Mucosa of stomach (tissue), 1 donor: ENCODE data around the gene ARHGAP27.

ENCODE experiments used
- H3K27me3 ChIP-seq: one replicate; pipeline ENCODE4 v1.7.0; 2013; ENCODE audit warnings: mild to moderate bottlenecking, low read length; ENCODE audit not compliant: control insufficient read depth, insufficient read depth
- H3K36me3 ChIP-seq: one replicate; pipeline ENCODE4 v1.7.0; 2013; ENCODE audit warnings: low read length; ENCODE audit not compliant: control insufficient read depth, insufficient read depth
- H3K4me1 ChIP-seq: one replicate; pipeline ENCODE4 v1.7.0; 2013; ENCODE audit warnings: mild to moderate bottlenecking, low read length; ENCODE audit not compliant: control insufficient read depth, insufficient read depth
- H3K4me3 ChIP-seq: one replicate; pipeline ENCODE4 v1.7.0; 2013; ENCODE audit warnings: low read length
- H3K9ac ChIP-seq: one replicate; pipeline ENCODE4 v1.7.0; 2013; ENCODE audit warnings: mild to moderate bottlenecking, low read length, moderate library complexity
- H3K9me3 ChIP-seq: one replicate; pipeline ENCODE4 v1.7.0; 2013; ENCODE audit warnings: mild to moderate bottlenecking, low read length, moderate library complexity; ENCODE audit not compliant: control insufficient read depth
- donor health status: Pancreatic carcinoma.

The ARHGAP27 gene

DNA sequence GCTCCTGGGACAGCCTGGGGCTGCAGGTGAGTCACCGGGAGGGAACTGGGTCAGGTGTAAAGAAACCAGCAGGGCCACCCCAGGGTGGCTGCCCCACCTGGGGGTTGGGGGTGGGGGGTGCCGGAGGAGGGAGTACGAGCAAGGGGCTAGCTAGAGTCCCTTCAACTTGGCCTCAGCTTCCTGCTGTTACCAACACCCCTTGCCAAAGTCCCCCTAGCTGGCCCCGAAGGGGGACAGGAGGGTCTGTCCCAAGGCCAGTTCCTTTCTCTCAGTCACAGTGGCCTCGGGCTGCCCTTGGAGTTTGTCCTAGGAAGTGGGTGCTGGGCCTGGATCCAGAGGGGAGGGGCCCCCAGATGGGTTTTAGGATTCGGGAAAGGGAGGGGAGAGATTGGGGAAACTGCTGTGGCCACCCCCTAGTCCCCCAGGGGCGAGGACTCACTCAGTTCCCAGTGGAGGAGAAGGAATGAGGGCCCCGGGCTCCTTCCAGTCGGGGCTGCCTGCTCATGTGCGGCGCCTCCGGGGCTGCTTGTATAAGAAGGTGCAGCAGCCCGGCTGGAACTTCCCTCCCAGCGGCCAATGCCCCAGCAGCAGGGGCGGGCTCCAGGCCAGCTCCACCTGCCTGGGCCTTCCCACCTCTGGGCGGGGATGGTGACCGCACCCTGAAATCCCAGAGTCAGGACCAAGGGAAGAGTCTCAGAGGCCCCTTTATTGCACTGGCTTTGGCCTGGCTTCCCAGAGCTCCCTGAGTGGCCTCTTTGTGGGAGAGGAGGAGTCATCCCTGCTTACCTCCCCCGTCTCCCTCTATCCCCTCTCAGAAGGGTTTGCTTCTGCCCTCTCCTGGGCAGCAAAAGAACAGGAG is 7.3 kb downstream of the ARHGAP27 start:
- peak overlapping the region; percentile 36 for H3K4me3 ChIP-seq
- peaks cover 16% of the 10 kb centered on the region for H3K27me3 ChIP-seq
- peak overlapping the region; percentile 78 for H3K9ac ChIP-seq
- H3K9me3 ChIP-seq = no peaks in the 10 kb centered on the region
- peaks cover 36% of the 10 kb centered on the region for H3K4me1 ChIP-seq
- no peaks in the 10 kb centered on the region for H3K36me3 ChIP-seq

DNA sequence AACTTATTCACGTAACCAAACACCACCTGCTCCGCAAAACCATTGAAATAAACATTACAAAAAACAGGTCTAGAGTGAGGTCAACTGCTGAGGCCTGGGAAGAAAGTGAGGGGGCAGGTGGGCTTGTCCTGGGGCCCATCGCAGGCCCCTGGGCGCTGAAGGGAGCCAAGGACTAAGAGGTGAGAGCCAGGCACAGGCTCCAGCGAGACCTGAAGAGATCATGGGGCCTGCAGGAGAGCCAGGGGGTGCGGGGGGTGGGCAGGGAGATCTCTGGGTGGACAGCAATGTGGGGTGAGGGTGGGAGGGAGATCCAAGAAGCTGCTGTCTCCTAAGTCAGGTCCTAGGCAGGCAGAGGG is 7.9 kb downstream of the ARHGAP27 start:
- H3K27me3 ChIP-seq = peaks cover 12% of the 10 kb centered on the region
- H3K36me3 ChIP-seq = no peaks in the 10 kb centered on the region
- H3K9ac ChIP-seq = peak overlapping the region; percentile 78
- H3K9me3 ChIP-seq = no peaks in the 10 kb centered on the region
- H3K4me1 ChIP-seq = peaks cover 32% of the 10 kb centered on the region
- peak overlapping the region; percentile 36 for H3K4me3 ChIP-seq

DNA sequence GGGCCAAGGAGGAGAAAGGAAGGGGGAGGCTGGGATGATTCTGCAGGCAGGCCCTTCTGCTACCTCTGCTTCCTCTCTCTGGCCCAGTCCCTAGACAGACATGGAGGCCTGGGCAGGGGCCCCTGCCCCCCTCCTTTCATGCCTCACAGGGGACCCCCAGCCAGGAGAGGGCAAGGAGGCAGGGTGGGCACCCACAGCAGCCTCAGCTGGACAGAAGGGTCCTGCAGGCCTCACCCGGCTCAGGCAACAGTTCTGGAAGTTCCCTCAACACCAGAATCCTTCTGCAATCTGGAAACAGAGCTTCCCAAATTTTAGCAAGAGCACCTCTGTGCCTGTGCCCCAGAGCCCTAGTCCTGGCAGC is 8.7 kb downstream of the ARHGAP27 start:
- Histone ChIP-seq H3K9ac (peak overlapping the region; percentile 78), H3K36me3 (no peaks in the 10 kb centered on the region), H3K27me3 (peaks cover 6% of the 10 kb centered on the region), H3K4me3 (no peak overlapping the region), H3K9me3 (no peaks in the 10 kb centered on the region), H3K4me1 (peaks cover 27% of the 10 kb centered on the region)

DNA sequence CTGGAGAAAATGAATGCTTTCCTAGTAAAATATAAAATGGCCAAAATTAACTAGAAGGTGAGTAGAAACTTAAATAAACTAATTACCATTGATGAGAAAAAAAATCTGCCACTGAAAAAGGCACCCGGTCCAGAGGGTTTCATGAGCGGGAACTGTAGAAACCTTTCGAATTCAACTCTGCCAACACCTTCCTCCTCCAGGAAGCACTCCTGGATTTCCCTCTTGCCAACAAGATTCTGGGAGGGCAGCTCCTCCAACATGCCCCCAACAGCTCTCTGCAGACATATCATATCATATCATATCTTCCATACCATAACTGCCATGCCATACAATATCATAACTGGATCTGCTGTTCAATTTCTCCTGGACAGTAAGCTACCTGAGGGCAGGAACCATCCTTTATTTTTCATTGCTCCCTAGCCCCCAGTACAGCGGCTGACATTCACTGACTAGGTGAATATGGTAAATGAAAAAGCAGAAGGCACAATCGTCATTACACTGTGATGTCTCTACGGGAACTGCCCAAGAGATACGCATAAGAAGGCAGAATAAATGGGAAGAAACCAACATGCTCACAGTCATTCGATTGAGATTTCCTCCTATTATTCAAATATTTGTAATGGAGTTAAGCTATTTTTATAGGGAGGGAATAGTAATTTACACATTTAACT is 9.2 kb downstream of the ARHGAP27 start:
- Histone ChIP-seq H3K36me3 (no peaks in the 10 kb centered on the region), H3K27me3 (peaks cover under 1% of the 10 kb centered on the region), H3K9ac (peak overlapping the region; percentile 78), H3K4me3 (no peak overlapping the region), H3K4me1 (peaks cover 27% of the 10 kb centered on the region), H3K9me3 (no peaks in the 10 kb centered on the region)

DNA sequence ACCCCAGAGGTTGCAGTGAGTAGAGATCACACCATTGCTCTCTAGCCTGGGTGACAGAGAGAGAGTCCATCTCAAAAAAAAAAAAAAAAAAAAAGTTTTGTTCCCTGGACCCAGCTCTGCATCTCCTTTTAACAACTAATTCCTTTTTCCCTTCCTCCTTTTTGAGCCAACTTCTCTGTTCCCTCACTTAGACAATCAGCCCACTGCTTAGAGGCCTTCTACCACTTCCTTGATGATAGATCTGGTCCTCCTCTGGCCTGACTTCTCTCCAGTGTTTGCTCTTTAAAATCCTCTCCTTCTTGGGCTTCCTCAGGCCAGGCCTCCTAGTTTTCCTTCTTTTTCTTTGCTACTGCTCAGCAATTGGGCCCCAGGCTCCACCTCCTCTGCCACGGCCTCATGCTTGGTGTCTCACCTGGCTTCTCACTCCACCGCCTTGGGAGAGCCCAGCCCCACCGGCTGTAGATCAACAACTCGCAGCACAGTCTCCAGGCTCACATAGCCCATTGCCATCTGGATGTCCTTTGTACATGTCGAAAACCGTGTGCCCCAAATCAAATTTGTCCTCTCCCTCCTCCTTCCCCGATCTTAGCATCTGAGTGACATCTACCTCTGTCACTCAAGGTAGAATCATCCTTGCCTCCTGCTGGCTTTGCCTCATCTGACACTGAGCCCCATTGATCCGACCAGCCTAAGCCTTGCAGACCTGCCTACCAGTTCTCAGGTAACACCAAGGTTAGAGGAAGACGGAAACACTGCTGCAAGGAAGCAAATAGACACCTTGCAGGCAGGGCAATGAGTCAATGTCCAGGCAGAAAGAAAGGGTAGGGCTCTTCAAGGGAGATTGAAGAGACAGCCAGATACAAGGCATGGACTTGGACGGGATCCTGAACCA is 17.4 kb downstream of the ARHGAP27 start:
- Histone ChIP-seq H3K4me1 (peaks cover 57% of the 10 kb centered on the region), H3K36me3 (no peaks in the 10 kb centered on the region), H3K9ac (no peak overlapping the region), H3K9me3 (no peaks in the 10 kb centered on the region), H3K4me3 (no peak overlapping the region), H3K27me3 (no peaks in the 10 kb centered on the region)

DNA sequence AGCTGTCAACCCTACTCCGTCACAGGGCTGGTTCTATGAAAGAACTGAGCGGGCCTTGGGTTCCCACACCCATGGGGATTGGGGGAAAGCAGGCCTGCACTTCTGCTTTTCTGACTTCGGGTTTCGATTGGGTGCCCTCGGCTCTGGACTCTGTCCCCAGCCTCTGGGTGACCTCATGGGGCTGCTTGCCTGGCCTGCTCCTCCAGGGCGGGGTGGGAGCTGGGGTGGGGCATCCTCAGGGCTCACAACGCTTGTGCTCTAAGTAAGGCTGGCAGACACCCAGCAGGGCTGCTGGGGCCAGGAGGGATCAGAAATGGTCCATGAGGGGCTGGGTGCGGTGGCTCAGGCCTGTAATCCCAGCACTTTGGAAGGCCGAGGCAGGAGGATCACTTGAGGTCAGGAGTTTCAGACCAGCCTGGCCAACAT is 19.2 kb downstream of the ARHGAP27 start:
- Histone ChIP-seq H3K27me3 (no peaks in the 10 kb centered on the region), H3K9ac (no peak overlapping the region), H3K9me3 (no peaks in the 10 kb centered on the region), H3K36me3 (peaks cover 6% of the 10 kb centered on the region), H3K4me1 (peaks cover 70% of the 10 kb centered on the region), H3K4me3 (no peak overlapping the region)

DNA sequence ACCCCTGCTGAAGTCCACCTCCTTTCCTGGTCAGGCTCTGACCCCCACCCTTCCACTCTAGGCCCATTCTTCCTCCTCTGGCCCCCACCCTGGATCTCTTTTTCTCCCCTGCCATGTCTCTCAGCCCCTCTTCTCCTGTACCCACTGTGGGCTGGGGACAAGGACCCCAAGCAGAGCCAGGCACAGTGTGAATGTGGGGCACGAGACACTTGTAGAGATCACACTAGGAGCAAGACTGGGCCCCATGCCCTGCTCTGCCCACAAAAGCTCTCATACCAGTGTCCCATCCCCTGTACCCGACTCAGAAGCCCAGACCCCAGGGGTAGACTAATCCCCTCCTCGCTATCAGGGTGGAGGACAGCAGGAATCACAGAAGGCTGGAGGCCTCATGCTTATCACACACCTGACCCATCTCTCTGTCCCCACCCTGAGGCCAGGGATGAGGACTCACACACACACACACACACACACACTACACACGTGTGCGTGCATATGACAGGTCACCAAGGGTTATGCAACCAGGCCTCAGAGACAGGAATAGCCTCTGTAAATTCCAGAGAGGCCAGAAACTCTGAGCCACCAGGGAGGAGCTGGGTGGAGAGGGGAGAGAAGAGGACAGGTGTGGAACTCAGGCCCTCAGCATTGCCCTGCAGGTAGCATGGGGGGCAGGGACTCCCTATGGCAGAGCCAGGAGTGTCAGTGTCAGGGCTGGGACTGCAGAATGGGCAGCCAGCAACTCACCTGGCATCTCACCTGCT is 21.1 kb downstream of the ARHGAP27 start:
- H3K9ac ChIP-seq = peak overlapping the region; percentile 38
- peaks cover 6% of the 10 kb centered on the region for H3K36me3 ChIP-seq
- H3K27me3 ChIP-seq = no peaks in the 10 kb centered on the region
- H3K9me3 ChIP-seq = no peaks in the 10 kb centered on the region
- H3K4me1 ChIP-seq = peaks cover 89% of the 10 kb centered on the region
- no peak overlapping the region for H3K4me3 ChIP-seq

DNA sequence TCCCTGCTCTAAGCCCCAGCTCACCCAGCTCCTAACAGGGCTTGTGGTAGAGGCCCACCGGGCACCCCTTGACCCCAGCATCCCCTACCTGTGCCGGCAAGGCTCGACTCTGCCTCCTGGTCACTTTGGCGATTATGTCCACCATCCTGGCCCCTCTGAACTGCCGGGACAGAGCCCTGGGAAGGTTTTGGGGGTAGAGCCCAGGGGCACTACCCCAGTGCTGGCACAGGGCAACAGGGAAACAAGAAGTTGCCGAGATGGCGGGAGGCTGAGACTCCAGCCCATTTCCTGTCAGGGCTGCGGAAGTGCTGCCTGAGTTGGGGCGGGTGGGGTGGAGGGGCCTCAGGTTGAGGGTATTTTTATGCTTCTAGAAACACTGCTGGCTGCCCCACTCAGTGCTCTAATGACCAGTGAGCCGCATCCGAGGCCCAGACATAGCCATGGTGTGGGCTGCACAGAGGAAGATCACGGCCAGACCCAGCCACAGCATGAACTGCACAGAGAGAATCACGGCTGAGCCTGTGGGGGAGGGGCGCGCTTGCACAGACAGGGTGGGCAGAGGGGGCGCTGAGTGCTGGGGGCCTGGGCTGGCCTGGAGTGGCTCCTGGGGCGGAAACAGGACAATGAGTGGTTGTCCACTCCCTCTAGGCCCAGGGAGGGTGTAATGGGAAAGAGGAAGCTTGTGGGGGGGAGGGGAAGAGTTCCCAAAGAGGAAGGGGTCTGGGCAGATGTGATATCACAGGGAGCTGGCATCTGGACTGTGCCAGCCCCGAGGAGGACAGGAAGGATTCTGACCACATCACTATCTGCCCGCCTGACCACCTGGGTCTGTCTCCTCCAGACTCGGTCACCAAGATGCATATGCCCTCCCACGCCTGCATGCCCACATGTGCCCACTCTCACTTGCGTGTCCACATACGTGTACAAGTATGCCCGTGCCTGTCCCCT is 22.3 kb downstream of the ARHGAP27 start:
- peak overlapping the region; percentile 56 for H3K9ac ChIP-seq

DNA sequence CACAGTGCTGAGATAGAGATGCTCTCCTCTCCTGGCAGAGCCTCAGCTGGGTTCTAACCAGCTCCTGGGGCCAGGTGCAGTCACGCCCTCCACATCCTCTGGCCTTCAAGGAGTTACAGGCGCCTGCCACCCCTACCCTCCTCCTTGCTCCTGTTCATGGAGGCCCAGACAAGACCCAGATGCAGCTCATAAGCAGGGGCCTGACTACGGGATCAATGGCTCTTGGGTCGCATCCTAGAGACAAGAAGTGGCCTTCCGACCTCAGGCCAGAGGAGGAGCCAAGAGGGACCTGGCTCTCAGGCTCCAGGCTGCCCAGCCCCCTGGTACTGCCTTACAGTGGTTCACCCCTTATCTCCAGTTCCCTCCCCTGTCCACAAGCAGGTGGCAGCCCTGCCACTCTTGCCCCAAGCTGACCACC is 23.0 kb downstream of the ARHGAP27 start:
- Histone ChIP-seq H3K36me3 (peaks cover 8% of the 10 kb centered on the region), H3K9me3 (no peaks in the 10 kb centered on the region), H3K9ac (peak overlapping the region; percentile 56), H3K4me1 (peaks cover 88% of the 10 kb centered on the region), H3K4me3 (peak overlapping the region; percentile 1), H3K27me3 (no peaks in the 10 kb centered on the region)

More for the DNA sequence above, 22.3 kb downstream of the ARHGAP27 start:
- peaks cover 93% of the 10 kb centered on the region for H3K4me1 ChIP-seq
- peaks cover 6% of the 10 kb centered on the region for H3K36me3 ChIP-seq
- H3K4me3 ChIP-seq = peak overlapping the region; percentile 1
- no peaks in the 10 kb centered on the region for H3K27me3 ChIP-seq
- H3K9me3 ChIP-seq = no peaks in the 10 kb centered on the region

DNA sequence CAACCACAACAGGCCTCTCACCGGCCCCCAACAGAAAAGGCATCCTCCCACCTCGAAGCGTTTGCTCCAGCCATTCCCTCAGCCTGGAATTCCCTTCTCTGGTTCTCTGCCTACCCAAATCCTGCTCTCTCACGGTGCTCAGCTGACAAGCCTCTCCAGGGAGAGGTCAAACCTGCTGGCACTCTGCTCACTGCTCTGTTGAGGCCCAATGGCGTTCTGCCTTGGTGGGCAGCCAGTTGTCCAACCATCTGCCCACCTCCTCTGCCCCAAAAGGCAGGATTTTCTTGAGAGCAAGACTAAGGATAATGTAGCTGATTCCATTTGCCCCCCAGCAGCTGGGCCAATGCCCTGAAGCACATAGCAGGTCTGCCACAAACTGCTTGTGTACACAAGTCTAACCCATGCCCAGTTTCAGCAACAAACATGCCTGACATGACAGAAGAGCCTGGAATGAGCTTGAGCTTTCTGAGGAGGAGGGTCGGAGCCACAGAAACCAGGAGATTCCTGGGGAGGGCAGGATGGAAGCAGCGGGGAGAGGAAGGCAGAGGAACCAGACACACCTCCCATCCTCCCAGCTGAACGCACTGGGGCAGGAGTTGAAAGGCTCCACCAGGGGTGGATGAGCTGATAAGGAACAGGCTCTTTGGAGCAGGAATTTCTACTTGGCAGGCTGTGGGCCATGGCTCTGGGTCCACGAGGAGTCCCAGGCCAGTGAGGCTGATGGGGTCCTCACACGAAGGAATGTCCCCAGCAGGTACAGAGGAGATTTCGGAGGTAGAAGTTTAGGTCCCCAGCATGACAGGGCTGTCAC is 23.9 kb downstream of the ARHGAP27 start:
- H3K36me3 ChIP-seq = peaks cover 12% of the 10 kb centered on the region
- H3K4me3 ChIP-seq = no peak overlapping the region
- H3K4me1 ChIP-seq = peaks cover 80% of the 10 kb centered on the region
- no peak overlapping the region for H3K9ac ChIP-seq
- no peaks in the 10 kb centered on the region for H3K9me3 ChIP-seq
- H3K27me3 ChIP-seq = no peaks in the 10 kb centered on the region
